D721Med (cell line): ENCODE results near the gene FAM168A.

Source experiments
- DNase-seq: peaks from one replicate; pipeline ENCODE4 v3.0.0; 2011; ENCODE audit warnings: low spot score; ENCODE audit not compliant: insufficient read length
- FAIRE-seq: peaks from 2 replicates; lab custom pipeline; 2011; peaks lifted over from hg19 to GRCh38; lab: Jason Lieb, UNC
- TF ChIP-seq, protein P1 (sequence below): IDR thresholded peaks from 2 replicates; pipeline ENCODE4 v1.5.1; 2012; ENCODE audit warnings: mild to moderate bottlenecking, control low read depth; ENCODE audit not compliant: insufficient read depth; ENCODE audit errors: missing control alignments

Gene FAM168A

DNA sequence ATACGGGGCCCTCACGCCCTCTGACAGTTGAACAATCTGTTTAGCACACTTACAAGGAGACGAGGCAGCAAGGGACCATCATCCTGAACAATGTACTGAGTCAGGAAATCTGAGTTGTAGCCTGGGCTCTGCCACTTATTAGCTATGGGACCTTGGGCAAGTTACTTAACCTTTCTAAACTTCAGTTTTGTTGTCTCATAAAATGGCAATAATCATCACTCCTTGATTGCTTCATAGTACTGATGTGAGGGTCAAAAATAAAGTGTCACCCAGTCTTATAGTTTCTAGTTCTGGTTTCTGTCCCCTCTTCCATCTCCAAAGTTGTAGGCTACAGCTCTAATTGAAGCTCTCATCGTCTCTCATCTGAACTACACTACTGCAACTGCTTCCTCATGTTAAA is 175.0 kb downstream of the FAM168A start:
- DNase-seq (no peak), FAIRE-seq (no peak)
- TF ChIP-seq, protein P1, sequence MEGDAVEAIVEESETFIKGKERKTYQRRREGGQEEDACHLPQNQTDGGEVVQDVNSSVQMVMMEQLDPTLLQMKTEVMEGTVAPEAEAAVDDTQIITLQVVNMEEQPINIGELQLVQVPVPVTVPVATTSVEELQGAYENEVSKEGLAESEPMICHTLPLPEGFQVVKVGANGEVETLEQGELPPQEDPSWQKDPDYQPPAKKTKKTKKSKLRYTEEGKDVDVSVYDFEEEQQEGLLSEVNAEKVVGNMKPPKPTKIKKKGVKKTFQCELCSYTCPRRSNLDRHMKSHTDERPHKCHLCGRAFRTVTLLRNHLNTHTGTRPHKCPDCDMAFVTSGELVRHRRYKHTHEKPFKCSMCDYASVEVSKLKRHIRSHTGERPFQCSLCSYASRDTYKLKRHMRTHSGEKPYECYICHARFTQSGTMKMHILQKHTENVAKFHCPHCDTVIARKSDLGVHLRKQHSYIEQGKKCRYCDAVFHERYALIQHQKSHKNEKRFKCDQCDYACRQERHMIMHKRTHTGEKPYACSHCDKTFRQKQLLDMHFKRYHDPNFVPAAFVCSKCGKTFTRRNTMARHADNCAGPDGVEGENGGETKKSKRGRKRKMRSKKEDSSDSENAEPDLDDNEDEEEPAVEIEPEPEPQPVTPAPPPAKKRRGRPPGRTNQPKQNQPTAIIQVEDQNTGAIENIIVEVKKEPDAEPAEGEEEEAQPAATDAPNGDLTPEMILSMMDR = no peak

DNA sequence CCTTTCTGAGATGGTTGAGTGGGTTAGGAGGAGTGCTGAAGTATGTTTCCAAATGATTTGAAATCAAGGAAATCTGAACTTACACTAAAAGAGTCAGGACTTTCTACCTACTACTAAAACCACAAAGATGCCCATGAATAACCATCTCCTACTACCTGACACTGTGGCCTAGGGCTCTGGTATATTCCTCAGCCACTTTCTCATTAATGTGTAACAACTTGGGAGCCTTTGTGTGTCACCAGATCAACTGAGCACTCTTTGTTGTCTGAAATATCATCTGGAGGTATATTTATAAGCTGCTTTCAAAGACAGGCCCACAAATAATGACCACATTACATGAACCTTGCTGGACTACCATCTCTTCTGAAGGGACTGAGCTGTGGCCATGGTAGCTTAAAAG is 177.8 kb downstream of the FAM168A start:
- FAIRE-seq (no peak), DNase-seq (no peak)
- TF ChIP-seq, protein P1 = no peak

DNA sequence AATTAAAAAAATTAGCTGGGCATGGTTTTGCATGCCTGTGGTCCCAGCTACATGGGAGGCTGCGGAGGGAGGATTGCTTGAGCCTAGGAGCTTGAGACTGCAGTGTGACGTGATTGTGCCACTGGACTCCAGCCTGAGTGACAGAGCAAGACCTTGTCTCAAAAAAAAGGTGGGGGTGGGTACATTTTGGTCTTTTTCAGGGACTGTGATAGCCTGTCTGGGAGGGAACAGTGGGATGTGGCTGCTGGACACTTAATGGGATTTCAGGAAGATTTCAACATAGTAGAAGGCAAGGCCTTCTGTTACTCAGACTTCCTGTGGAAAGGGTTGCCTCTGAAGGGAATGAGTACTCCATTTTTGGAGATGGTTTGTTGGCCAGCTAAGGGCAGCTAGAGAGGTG is 181.1 kb downstream of the FAM168A start:
- no peak for DNase-seq
- FAIRE-seq = no peak
- TF ChIP-seq, protein P1 = no peak

DNA sequence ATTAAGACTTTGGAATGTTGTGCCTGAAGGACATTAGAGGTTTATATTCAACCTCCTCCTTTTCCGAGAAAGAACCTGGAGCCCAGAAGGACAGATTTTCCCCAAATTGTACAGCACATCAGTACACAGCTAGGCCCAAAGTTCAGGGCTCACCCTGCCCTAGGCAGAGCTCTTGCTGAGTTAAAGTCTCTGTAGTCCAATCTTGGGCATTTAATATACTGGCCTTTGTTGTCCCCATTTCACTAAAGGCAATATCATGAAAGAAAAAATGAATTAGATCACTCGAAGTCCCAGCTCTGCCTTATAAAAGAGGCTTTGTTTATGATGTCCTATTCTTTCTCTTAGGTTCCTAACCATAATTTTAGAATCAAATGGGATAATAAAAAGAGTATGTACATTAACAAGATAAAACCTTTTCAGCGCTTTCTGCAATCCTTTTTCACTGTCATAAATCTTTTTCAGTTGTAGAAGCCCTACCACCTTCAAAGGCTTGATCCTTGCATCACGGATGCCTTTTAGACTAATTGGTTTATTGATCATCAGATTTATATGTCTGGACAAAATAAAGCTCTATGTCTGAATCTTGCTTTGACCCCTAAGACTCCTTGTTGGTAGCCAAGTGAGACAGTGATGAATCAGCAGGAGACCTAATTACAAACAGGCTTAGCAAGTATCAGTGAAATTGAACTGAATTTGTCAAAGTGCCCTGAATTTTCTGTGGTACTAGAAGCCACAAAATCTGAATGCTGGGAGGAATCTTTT is 181.9 kb downstream of the FAM168A start:
- peak; percentile 16 for FAIRE-seq
- no peak for DNase-seq
- TF ChIP-seq, protein P1 = no peak

DNA sequence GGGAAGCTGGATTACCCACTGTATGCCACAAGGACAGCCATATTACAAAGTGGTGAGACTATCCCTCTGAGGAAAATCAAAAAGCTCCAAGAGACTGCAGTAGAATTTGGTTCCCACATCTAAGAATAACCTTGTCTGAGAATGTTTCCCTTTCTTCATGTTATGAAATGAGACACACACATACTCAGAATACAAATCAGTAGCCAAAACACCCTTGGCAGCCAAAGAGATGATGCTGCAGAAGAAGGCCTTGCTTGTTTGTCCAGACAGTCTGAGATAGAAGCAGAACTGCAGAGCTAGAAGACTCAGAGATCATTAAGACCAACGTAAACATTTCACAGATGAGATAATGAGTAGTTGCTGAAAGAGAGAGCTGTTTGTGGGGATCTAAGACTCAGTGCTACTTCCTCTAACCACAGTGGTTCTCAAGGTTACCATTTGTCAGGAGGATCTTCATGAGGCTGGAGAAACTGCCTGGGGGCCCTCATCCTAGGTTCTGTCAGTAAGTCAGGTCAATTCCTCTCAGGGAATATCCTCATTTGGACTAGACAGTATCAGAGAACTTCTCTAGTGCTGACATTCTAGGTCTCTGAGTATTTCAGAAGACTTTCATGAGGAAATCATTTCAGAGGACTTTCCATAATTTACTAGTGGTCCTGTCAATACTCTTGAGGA is 182.8 kb downstream of the FAM168A start:
- FAIRE-seq (no peak), DNase-seq (no peak)
- TF ChIP-seq, protein P1 = no peak

DNA sequence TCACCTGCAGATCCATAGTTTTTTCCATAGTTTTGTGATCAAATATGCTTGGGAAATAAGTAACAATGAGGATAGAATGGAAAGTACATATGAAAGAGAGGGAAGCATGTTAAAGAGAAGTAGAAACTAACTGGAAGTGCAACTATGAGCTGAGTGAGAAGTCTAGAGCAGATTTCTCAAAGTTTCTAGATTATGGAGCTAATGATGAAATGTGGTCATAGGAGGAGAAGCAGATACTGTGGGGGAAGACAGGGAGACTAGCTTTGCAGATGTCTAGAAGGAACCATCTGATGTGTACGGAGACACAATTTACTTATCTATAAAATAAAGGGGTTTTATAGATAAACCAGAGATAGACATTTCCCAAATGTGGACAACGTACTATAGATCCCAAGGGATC is 184.7 kb downstream of the FAM168A start:
- TF ChIP-seq, protein P1 = no peak
- DNase-seq (no peak), FAIRE-seq (no peak)

DNA sequence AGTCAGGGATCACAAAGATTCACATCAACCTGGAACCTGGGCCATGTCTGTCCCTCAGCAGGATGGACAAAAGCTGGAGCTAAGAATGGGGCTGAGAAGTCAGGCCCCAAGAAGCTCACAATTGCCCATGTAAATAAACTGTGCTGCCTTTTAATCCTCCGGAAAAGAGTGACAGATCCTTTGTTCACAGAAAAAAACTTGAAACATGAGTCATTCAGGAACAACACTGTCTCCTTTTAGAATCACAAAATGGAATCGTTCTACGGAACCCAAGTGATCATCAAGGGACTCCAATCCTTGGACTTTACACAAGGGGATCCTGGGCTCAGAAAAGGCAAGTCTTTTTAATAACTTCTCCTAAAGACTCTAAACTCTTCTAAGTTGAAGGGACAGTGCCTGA is 185.6 kb downstream of the FAM168A start:
- TF ChIP-seq, protein P1 = no peak
- DNase-seq (no peak), FAIRE-seq (no peak)
